Effector memory CD8-positive, alpha-beta T cell (primary cell): Measurements from ENCODE around the gene PIBF1.
"Not testable (repeated sequence)": the region's sequence is repeated elsewhere in the genome, so short reads cannot be mapped to it uniquely, and the experiment has no call there.

Experiments
- ATAC-seq: fragments of 150-1000 bp; cut with Tn5 transposase; replicated peaks from 2 replicates; pipeline ENCODE4 v1.10.0; 2021; ENCODE audit warnings: mild to moderate bottlenecking, moderate library complexity
- DNase-seq, 3 experiments: peaks; one replicate each; pipeline ENCODE4 v3.0.0; 2021
- H3K27ac Mint-ChIP-seq, 2 donors: one replicate each; pipeline ENCODE4 v1.8.0; 2022; ENCODE audit warnings: mild to moderate bottlenecking in 2 of 2, mixed read lengths in 2 of 2, moderate library complexity in 2 of 2
- H3K27me3 Mint-ChIP-seq, 2 donors: one replicate each; pipeline ENCODE4 v1.8.0; 2022; ENCODE audit warnings: mixed read lengths in 2 of 2
- H3K36me3 Mint-ChIP-seq: one replicate; pipeline ENCODE4 v1.8.0; 2022; ENCODE audit warnings: mild to moderate bottlenecking, moderate library complexity, mixed read lengths; ENCODE audit not compliant: insufficient read depth
- H3K4me1 Mint-ChIP-seq, 2 donors: one replicate each; pipeline ENCODE4 v1.8.0; 2022; ENCODE audit warnings: low read depth in 2 of 2, mixed read lengths in 2 of 2
- H3K4me3 Mint-ChIP-seq, 2 donors: one replicate each; pipeline ENCODE4 v1.8.0; 2022; ENCODE audit warnings: mild to moderate bottlenecking in 2 of 2, mixed read lengths in 2 of 2, moderate library complexity in 2 of 2
- H3K9me3 Mint-ChIP-seq, 2 donors: one replicate each; pipeline ENCODE4 v1.8.0; 2022; ENCODE audit warnings: mixed read lengths in 2 of 2

The PIBF1 gene

GRCh38 chr13:72792640-72793039 is 10.7 kb downstream of the PIBF1 start:
- no peak overlapping the region for H3K27ac Mint-ChIP-seq

GRCh38 chr13:72798817-72799216 is 16.9 kb downstream of the PIBF1 start:
- peaks cover 17% of the 10 kb centered on the region for H3K36me3 Mint-ChIP-seq
- H3K27ac Mint-ChIP-seq: no peak overlapping the region
- H3K4me1 Mint-ChIP-seq: peaks cover 4 to 19% of the 10 kb centered on the region in 2 donors
- no peak overlapping the region for H3K4me3 Mint-ChIP-seq
- DNase-seq (no peak), ATAC-seq (no peak)
- H3K9me3 Mint-ChIP-seq: peaks cover 0 to 4% of the 10 kb centered on the region in 2 donors
- H3K27me3 Mint-ChIP-seq: no peaks in the 10 kb centered on the region

More at GRCh38 chr13:72792640-72793039, 10.7 kb downstream of the PIBF1 start:
- no peak for DNase-seq
- no peak for ATAC-seq
- Mint-ChIP-seq H3K4me3 (no peak overlapping the region), H3K9me3 (peaks cover 0 to 5% of the 10 kb centered on the region in 2 donors), H3K36me3 (peaks cover 42% of the 10 kb centered on the region), H3K4me1 (peaks cover 9 to 27% of the 10 kb centered on the region in 2 donors), H3K27me3 (no peaks in the 10 kb centered on the region)

DNA sequence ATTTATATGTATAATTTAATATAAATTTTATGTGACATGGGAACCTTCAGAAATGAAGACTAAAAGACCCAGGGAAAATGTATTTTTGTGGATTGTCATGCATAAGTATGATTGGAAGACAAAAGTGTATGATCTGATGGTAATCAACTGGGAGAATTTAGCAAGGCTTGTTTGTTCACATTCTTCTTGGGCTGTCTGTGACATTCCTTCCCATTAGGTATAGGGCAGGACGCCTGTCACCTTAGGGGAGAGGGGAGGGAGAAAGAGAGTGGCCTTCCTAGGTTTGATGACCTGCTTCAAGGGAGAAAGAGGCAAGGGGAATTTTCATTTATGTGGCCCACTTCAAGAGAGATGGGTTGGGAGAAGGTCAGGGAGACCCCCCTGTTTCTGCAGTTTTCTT is 22.4 kb downstream of the PIBF1 start:
- peak overlapping the region in 1 of 2 donors; percentile 5 for H3K27ac Mint-ChIP-seq
- no peak for DNase-seq
- no peaks in the 10 kb centered on the region for H3K27me3 Mint-ChIP-seq
- peaks cover 0 to 6% of the 10 kb centered on the region in 2 donors for H3K4me1 Mint-ChIP-seq
- no peak for ATAC-seq
- peaks cover 8% of the 10 kb centered on the region for H3K36me3 Mint-ChIP-seq
- no peaks in the 10 kb centered on the region for H3K9me3 Mint-ChIP-seq
- H3K4me3 Mint-ChIP-seq: no peak overlapping the region

GRCh38 chr13:72805676-72806346 is 23.9 kb downstream of the PIBF1 start:
- Mint-ChIP-seq H3K27me3 (no peaks in the 10 kb centered on the region), H3K4me3 (no peak overlapping the region), H3K36me3 (peaks cover 4% of the 10 kb centered on the region), H3K27ac (no peak overlapping the region), H3K4me1 (peaks cover 0 to 6% of the 10 kb centered on the region in 2 donors), H3K9me3 (no peaks in the 10 kb centered on the region)
- no peak for DNase-seq
- no peak for ATAC-seq

- H3K4me3 Mint-ChIP-seq, H3K36me3 Mint-ChIP-seq, H3K4me1 Mint-ChIP-seq, H3K27me3 Mint-ChIP-seq, ATAC-seq, DNase-seq, H3K27ac Mint-ChIP-seq, H3K9me3 Mint-ChIP-seq: not testable (repeated sequence)
These were observed 24.6 kb downstream of the PIBF1 start for GRCh38 chr13:72806514-72806913.

GRCh38 chr13:72808917-72809500 is 27.1 kb downstream of the PIBF1 start:
- H3K27ac Mint-ChIP-seq: no peak overlapping the region
- H3K9me3 Mint-ChIP-seq: no peaks in the 10 kb centered on the region
- no peaks in the 10 kb centered on the region for H3K4me1 Mint-ChIP-seq
- no peak overlapping the region for H3K4me3 Mint-ChIP-seq
- ATAC-seq (peak; percentile 41), DNase-seq (no peak)
- no peaks in the 10 kb centered on the region for H3K27me3 Mint-ChIP-seq
- peaks cover 4% of the 10 kb centered on the region for H3K36me3 Mint-ChIP-seq

DNA sequence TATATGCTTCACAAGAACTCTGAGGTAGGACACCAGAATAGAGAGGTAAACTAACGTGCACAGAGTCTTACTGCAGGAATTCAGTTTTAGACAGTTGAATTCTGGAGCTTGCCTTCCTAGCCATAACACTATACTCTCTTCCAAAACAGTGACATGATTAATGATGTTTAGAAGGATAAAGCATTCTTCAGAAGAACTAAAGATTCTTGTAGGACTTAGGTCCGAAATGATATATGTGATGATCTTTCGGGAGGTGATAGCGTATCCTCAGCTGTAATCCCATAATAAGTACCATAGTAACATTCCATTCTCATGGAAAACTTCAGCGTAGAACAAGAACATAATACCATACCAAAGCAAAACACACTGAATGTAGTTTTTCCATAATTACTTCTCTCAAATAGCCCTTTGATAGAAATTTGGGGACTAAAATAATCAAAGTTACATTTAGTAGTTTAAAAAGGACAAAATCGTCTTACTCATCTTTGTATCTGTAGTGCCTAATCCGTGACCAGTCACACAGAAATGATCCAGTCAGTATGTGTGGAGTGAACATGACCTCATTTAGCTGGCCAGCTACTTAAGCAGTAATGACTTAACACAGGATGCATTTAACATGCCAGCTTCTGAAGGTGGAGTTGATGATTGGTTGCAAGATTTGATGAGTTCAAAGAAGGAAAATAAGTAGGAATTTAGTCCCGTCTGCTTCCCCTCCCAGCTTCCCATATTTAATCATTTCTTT is 38.4 kb downstream of the PIBF1 start:
- H3K36me3 Mint-ChIP-seq: peaks cover 30% of the 10 kb centered on the region
- DNase-seq (no peak), ATAC-seq (no peak)
- no peak overlapping the region for H3K27ac Mint-ChIP-seq
- no peaks in the 10 kb centered on the region for H3K27me3 Mint-ChIP-seq
- H3K4me1 Mint-ChIP-seq: peaks cover 2 to 3% of the 10 kb centered on the region in 2 donors
- no peak overlapping the region for H3K4me3 Mint-ChIP-seq
- H3K9me3 Mint-ChIP-seq: no peaks in the 10 kb centered on the region

- no peaks in the 10 kb centered on the region for H3K27me3 Mint-ChIP-seq
- H3K4me1 Mint-ChIP-seq: peaks cover 2 to 3% of the 10 kb centered on the region in 2 donors
- no peak for ATAC-seq
- no peak overlapping the region for H3K4me3 Mint-ChIP-seq
- no peaks in the 10 kb centered on the region for H3K9me3 Mint-ChIP-seq
- peaks cover 33% of the 10 kb centered on the region for H3K36me3 Mint-ChIP-seq
- no peak overlapping the region for H3K27ac Mint-ChIP-seq
- no peak for DNase-seq
These were observed 39.0 kb downstream of the PIBF1 start for GRCh38 chr13:72820898-72821279.

GRCh38 chr13:72823081-72823480 is 41.1 kb downstream of the PIBF1 start:
- no peak for DNase-seq
- Mint-ChIP-seq H3K9me3 (no peaks in the 10 kb centered on the region), H3K4me3 (no peak overlapping the region), H3K27me3 (no peaks in the 10 kb centered on the region), H3K27ac (no peak overlapping the region), H3K4me1 (peaks cover 0 to 3% of the 10 kb centered on the region in 2 donors), H3K36me3 (peaks cover 54% of the 10 kb centered on the region)
- ATAC-seq: no peak

DNA sequence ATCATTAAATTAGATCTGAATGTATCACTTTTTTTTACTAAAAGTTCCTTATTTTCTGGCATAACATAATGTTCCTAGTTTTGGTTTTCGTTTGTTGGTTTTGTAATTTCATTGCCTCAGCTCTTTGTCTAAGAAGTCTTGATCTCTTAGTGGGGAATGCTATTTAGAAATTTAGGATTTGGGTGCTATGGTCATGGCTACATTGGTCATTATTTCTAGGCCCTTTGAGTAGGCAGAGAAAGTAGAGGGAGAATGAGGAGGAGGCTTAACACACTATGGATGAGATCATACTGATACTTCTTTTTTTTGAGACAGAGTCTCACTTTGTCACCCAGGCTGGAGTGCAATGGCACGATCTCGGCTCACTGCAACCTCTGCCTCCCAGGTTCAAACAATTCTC is 41.8 kb downstream of the PIBF1 start:
- H3K27me3 Mint-ChIP-seq: no peaks in the 10 kb centered on the region
- H3K4me3 Mint-ChIP-seq: no peak overlapping the region
- H3K36me3 Mint-ChIP-seq: peaks cover 56% of the 10 kb centered on the region
- ATAC-seq (no peak), DNase-seq (no peak)
- H3K27ac Mint-ChIP-seq: no peak overlapping the region
- H3K4me1 Mint-ChIP-seq: peaks cover 2 to 4% of the 10 kb centered on the region in 2 donors
- H3K9me3 Mint-ChIP-seq: no peaks in the 10 kb centered on the region

DNA sequence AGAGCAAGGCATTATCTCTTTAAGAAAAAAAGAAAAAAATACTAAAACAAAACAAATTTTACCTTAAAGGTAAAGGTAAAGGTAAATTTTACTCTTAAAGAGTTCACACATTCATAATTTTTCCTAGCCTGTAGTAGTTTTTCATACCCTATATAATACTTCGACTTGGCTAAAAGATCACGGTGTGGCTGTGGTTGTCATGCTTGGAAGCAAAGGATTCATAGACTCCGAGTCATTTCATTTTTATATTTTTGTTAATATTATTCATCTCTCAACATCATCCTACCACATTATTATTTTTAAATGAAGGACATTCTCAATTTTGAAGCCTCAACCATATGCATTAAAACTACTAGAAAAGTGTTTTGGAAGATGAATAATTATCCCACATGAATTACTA is 52.7 kb downstream of the PIBF1 start:
- Mint-ChIP-seq H3K4me3 (no peak overlapping the region), H3K4me1 (peaks cover 27 to 35% of the 10 kb centered on the region in 2 donors)
- no peak for DNase-seq

DNA sequence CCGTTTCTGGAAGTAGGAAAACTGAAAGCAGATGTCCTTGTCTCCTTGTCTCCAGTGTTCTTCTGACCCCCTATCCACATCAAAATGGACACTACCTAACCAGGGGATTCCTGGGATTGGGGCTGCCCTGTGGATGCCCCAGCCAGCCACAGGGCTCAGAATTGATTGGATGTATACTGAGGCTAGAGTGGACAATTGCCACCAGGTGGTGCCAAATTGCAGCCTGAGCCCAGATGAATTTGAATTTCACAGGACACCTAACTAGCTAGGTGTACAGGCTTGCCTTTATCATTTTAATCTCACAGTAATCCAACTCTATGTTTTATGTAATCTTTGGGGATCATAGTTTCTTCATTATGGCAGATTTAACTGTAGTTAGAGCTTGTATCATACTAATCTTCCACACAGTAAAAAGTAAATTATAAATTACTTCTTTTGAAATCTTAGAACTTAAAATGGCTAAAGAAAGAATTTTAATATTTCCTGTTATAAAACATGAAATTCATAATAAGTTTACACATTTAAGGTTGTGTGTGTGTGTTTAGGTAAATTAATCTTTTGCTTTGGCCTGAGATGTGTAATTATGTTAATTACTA is 58.0 kb downstream of the PIBF1 start:
- Mint-ChIP-seq H3K27me3 (no peaks in the 10 kb centered on the region), H3K36me3 (peaks cover 23% of the 10 kb centered on the region), H3K9me3 (no peaks in the 10 kb centered on the region), H3K4me1 (peaks cover 0 to 5% of the 10 kb centered on the region in 2 donors), H3K27ac (no peak overlapping the region), H3K4me3 (no peak overlapping the region)
- DNase-seq (peak in 1 of 3 experiments; percentile 5), ATAC-seq (peak; percentile 60)

More for the DNA sequence above, 52.7 kb downstream of the PIBF1 start:
- H3K36me3 Mint-ChIP-seq: peaks cover 30% of the 10 kb centered on the region
- no peak overlapping the region for H3K27ac Mint-ChIP-seq
- no peaks in the 10 kb centered on the region for H3K27me3 Mint-ChIP-seq
- ATAC-seq: no peak
- no peaks in the 10 kb centered on the region for H3K9me3 Mint-ChIP-seq

DNA sequence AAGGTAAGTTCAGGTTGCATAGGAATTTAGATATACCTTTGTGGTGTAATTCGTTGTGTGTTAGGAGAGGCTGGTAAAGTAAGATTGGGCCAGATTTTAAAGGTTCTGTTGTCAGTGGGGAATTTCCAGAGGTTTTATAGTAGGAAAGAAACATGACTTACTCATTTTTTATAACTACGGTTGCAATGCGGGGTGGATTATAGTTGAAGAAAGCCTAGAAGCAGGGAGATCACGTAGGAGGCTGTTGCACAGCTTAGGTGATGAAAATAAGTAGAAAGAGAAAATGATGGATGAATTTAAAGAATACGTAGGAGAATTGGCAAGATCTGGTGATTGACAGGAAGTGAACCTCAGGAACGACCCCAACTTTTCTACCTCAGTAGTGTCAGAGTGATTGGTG is 61.1 kb downstream of the PIBF1 start:
- Mint-ChIP-seq H3K27me3 (no peaks in the 10 kb centered on the region), H3K9me3 (peaks cover 0 to 2% of the 10 kb centered on the region in 2 donors), H3K4me3 (no peak overlapping the region), H3K27ac (peak overlapping the region in 1 of 2 donors; percentile 7), H3K4me1 (peaks cover 0 to 8% of the 10 kb centered on the region in 2 donors), H3K36me3 (peaks cover 13% of the 10 kb centered on the region)
- ATAC-seq (no peak), DNase-seq (no peak)
